Measurements from ENCODE around the gene SFXN2.

GRCh38 chr10:102704915-102705314, 9.5 kb upstream of the SFXN2 start:
- TF ChIP-seq POLR2A (IDR thresholded peaks at IDR 0.05; ENCODE audit: low read depth, low read length) (no peak), POLR2AphosphoS5 (IDR thresholded peaks at IDR 0.05; ENCODE audit: low read depth, low read length) (no peak), TAF1 (IDR thresholded peaks at IDR 0.05; ENCODE audit: borderline replicate concordance, low read depth, low read length) (no peak)

All from GM12892 (cell line).